HL-60 (cell line): ENCODE results near the gene HS6ST3.

Source experiments
- CTCF ChIP-seq: IDR thresholded peaks from one replicate; pipeline ENCODE4 v1.5.1; 2011; ENCODE audit warnings: low read length, control low read depth, inconsistent platforms; ENCODE audit not compliant: insufficient read depth
- GABPA ChIP-seq: IDR thresholded peaks from 2 replicates; pipeline ENCODE4 v1.6.1; 2012; ENCODE audit warnings: low read depth
- POLR2AphosphoS5 ChIP-seq: IDR thresholded peaks from 2 replicates; pipeline ENCODE4 v1.6.1; 2012; ENCODE audit warnings: low read depth
- REST ChIP-seq: IDR thresholded peaks from 2 replicates; pipeline ENCODE4 v1.6.1; 2012; ENCODE audit warnings: low read depth; ENCODE audit not compliant: insufficient replicate concordance

GRCh38 chr13:96297360-96297759 lies 207.5 kb downstream of the HS6ST3 start:
- TF ChIP-seq CTCF (no peak), POLR2AphosphoS5 (no peak), REST (no peak), GABPA (no peak)
